HG03139 (cell line): Measurements from ENCODE around the gene ACSL6.
"Not testable (repeated sequence)": the region's sequence is repeated elsewhere in the genome, so short reads cannot be mapped to it uniquely, and the experiment has no call there.

ENCODE experiments used
- ATAC-seq: cut with Tn5 transposase; IDR thresholded peaks from one replicate; pipeline ENCODE4 v1.9.1; 2021; ENCODE audit not compliant: unreplicated experiment

Gene ACSL6

GRCh38 chr5:131950706-131951105 is 60.8 kb downstream of the ACSL6 start:
- no peak for ATAC-seq

DNA sequence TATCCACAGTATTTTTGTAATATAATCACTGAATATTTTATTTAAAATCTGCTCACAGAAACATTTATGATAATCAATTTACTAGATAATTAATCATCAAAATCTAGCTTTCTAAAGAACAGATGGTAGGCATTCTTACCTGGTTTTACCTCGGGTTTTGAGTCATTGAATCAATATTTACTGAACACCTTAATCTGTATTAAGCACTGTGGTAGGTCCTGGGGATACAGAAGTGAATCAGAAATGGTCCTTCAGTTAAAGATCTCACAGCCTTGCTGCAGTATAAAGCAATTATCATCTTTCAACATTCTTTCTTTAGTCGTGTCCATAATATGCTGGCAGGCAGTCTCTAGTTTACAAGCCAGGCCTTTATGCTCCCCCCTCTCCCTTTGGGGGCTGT is 64.0 kb downstream of the ACSL6 start:
- no peak for ATAC-seq

DNA sequence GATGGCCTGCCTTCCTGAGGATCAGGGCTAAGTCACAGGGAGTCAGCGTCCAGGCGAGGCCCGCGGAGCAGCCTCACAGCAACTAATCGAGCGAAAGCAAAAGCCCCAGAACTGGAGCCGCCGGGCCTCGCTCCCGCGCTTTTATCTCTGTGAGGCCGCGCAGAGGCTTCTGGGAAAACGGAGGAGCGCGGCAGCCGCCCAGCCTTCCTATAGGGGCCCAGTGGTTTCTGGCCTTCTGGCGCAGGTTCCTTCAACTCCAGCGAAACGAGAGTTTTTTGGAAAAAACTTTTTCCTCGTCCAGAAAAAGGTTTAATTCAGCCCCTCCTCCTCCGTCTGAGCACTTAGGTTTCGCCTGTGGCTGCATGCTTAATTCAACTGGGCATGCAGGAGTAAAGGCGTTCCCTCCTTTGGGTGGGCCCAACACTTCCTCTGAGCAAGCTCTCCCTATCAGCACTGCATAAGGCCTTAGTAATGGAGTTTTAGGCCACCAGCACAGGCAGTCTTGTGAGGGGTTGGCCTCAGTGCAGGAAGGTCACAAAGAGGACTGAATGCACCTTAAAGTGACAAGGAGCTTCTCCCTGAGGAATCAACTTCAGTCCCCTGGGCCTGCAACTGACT is 65.8 kb downstream of the ACSL6 start, which contains the start of gene MEIKIN:
Gene MEIKIN, minus strand, starts transcription at position 113 of the 618 bp plus-strand sequence. CDS start 158 bp downstream, outside the sequence.
- no peak for ATAC-seq

DNA sequence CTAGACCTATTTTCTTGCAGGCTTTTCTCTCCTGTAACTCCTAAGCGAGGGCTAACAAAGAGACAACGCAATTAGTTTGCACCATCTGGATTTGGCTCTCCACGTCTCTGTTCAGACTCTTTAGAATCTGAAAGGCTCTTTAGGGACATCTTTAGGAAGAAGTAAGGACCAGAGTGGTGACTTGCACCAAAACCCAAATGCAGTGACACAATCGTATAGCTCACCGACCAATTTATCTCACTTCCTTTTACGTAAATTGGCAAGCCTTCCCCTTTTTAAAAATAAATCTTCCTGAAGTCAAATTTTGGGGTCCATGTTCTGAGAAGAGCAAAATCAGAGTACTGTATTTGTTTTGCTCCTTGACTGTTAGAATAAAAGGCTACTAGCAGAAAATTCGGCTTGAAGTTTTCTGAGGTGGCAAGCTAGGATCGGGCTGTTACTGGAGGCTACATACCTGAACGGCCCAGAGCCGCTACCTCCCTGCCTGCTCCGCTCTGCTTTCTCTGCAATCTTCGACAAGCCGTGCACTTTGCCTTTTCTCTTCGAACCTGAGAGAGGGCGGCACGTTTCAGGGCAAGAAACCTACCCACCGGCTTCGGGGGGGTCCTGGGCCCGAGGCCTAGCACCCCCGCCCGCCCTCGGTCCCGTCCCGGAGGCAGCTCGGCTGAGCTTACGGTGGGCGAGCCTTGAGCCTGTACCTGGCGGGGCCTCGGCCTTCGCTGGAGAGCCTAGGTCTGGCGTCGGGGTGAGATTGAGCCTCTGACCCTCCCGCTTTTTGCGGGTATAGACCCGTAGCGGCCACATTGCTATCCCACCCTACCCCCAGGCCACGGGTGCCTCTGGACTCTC is 66.5 kb downstream of the ACSL6 start:
- ATAC-seq = no peak

- no peak for ATAC-seq
These were observed 67.5 kb downstream of the ACSL6 start for GRCh38 chr5:131943916-131944315.

DNA sequence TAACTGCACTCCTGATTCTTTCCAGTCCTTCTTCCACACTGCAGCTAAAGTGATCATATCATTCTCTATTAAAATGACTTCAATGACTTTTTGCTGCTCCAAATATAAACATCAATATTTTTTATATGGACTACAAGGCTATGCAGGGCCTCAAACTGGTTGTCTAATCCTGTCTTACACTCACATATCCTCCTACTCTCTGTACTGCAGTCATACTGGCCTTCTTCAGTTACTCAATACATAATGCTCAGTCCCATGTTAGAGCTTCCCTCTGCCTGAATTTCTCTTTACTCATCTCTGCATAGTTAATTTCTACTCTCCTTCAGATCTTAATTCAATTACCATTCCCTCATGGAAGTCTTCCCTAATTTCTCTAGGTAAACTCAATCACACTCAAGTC is 69.4 kb downstream of the ACSL6 start:
- ATAC-seq = no peak

DNA sequence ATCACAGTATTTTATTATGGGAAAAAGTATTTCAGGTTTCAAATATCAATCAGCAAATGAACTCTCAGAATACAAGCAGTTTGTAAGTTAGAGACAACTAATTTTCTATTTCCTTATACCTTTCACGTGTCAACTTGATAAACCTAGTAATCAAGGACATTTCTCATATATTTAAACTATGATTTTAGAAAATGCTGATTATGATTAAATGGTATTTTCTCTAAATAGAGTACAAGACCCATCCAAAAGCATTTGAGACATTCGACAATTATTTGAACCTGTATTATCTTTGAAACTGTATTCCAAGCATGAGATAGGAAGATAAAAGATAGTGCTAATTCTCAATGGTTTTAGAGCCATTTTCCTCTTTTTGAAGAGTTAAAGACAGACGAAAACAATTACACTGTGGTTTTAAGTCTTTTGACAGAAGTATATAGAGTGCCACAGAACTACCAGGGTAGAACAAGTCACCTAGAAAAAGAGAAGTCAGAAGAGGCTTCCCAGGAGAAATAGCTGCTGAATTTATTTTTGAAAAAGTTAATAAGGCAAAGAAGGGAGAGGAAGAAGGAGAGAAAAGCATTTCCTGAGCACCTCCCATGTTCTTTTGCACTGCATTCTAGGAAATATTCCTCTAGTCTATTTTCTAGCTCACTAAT is 71.6 kb downstream of the ACSL6 start:
- no peak for ATAC-seq

- no peak for ATAC-seq
These were observed 79.2 kb downstream of the ACSL6 start for GRCh38 chr5:131932235-131932634.

DNA sequence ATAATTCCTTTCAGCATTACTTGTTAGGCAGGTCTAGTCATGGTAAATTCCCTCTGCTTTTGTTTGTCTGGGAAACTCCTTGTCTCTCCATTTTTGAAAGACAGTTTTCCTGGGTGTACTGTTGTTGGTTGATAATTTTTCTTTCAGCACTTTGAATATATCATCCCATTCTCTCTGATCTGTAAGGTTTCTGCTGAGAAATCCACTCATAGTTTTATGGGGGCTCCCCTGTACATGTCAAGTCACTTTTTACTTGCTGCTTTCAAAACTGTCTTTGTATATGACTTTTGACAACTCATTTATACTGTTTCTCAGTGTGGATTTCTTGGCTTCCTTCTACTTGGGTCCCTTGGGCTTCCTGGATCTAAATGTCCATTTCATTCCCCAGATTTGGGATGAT is 82.5 kb downstream of the ACSL6 start:
- no peak for ATAC-seq

- no peak for ATAC-seq
These were observed 85.3 kb downstream of the ACSL6 start for GRCh38 chr5:131926168-131926567.

DNA sequence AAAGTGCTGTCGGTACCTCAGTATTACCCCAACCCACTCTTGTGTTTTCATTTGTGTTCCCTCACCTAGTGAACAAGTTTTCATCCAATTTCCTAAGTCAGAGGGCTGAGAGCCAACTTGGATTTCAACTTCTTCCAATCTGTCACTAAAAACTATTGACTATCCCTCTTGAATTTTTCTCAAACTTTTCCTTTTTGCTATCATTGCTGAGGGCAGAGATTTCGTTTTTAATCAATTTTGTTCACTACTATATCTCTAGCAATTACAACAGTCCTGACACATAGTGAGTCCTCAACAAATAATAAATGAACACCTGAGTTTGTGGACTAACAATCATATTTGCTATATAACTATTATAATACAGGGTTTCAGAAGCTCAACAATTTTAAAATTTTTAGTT is 95.0 kb downstream of the ACSL6 start:
- ATAC-seq = no peak

DNA sequence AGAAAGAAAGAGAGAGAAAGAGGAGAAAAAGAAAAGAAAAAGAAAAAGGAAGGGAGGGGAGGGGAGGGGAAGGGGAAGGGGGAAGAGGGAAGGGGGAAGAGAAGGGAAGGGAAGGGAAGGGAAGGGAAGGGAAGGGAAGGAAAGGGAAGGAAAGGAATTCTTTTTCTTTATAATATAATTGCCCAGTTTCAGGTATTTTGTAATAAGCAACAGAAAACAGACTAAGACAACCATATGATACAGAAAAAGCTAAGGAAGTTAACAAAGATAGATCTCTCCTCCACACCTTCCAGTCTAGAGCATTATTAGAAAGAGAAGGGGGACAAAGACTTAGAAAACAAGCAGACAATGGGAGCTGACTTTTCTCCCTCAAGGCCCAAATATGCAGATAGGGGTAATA is 97.0 kb downstream of the ACSL6 start:
- no peak for ATAC-seq

GRCh38 chr5:131913603-131914002 is 97.9 kb downstream of the ACSL6 start:
- ATAC-seq = no peak

- no peak for ATAC-seq
These were observed 104.8 kb downstream of the ACSL6 start for GRCh38 chr5:131906668-131907067.

GRCh38 chr5:131902266-131902665 is 109.2 kb downstream of the ACSL6 start:
- not testable (repeated sequence) for ATAC-seq
